HG03342 (cell line): ENCODE measurements around the gene TSPAN18.

Experiments
- ATAC-seq: cut with Tn5 transposase; IDR thresholded peaks from one replicate; pipeline ENCODE4 v1.9.1; 2021; ENCODE audit warnings: mild to moderate bottlenecking, moderate library complexity; ENCODE audit not compliant: unreplicated experiment

The TSPAN18 gene

GRCh38 chr11:44861849-44862557 lies 135.2 kb downstream of the TSPAN18 start:
- peak; percentile 99 for ATAC-seq

DNA sequence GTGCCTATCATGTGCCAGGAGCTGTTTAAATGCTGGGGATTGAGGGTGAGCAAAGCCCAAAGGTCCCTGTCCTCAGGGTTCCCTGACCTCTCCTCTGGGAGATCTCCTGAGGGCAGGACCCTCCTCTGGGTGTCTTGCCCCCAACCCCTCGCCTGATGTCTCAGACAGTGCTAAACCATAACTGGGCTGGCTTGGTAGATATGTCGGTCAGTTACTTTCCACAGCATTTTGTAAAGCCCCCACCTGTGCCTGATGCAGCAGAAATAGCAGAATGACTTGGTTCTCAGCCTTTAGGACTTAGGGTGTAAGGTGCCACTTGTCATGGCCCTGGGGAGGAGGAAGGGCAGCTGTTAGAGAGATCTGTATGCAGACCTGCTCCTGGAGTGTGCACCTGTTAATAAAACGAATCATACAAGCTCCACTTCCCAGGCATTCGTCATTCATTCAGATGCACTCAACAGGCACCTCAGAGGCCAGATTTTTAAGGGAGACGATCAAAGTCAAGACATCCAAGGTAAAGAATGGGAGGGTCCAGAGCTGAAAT lies 135.9 kb downstream of the TSPAN18 start:
- ATAC-seq = no peak

- ATAC-seq = no peak
Measured at GRCh38 chr11:44863231-44863630, 136.5 kb downstream of the TSPAN18 start.

- no peak for ATAC-seq
Measured at GRCh38 chr11:44865866-44866272, 139.1 kb downstream of the TSPAN18 start.

DNA sequence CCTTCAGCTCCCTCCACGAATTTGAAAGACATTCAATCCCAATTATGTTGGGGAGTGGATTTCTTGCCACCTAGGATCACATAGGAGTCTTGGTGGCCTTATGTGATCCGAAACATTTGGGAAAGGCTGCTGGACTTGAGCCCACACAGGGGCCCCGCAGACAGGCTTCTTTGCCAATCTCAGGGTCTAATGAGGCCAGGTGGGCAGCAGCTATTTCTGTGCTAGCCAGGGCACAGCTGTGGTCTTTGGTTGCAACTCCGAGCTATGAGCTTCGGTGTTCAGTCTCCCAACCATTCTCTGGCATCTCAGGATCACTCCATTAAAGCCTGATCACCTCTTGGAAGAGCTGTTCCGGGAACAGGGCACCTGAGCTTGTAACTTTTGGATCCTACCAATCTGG lies 139.5 kb downstream of the TSPAN18 start:
- ATAC-seq = no peak

- no peak for ATAC-seq
Measured at GRCh38 chr11:44868021-44868420, 141.3 kb downstream of the TSPAN18 start.

- ATAC-seq = no peak
Measured at GRCh38 chr11:44868455-44869421, 142.0 kb downstream of the TSPAN18 start.

- ATAC-seq = no peak
Measured at GRCh38 chr11:44870181-44870580, 143.4 kb downstream of the TSPAN18 start.

GRCh38 chr11:44870615-44871176 lies 143.9 kb downstream of the TSPAN18 start:
- no peak for ATAC-seq

GRCh38 chr11:44871682-44872081 lies 144.9 kb downstream of the TSPAN18 start:
- peak; percentile 88 for ATAC-seq

DNA sequence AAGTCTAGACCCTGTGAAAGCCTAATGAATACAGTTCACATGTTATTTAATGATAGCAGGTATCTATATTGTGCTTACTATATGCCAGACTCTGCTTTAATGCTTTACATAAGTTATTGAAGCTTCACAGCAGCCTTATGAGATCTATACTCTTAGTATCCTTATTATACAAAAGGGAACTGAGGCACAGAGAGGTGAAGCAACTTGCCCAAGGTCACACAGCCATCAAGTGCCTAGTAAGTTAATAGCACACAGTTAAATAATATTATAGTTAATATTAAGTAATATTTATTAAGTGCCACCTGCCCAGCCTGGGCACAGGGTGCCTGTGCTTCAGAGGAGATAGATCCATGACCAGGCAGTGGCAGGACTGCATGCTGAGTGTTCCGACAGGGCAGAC lies 145.8 kb downstream of the TSPAN18 start:
- no peak for ATAC-seq

- ATAC-seq = no peak
Measured at GRCh38 chr11:44873537-44873936, 146.8 kb downstream of the TSPAN18 start.

GRCh38 chr11:44874284-44874683 lies 147.5 kb downstream of the TSPAN18 start:
- ATAC-seq = no peak

- no peak for ATAC-seq
Measured at GRCh38 chr11:44875037-44875436, 148.3 kb downstream of the TSPAN18 start.

GRCh38 chr11:44876194-44876723 lies 149.5 kb downstream of the TSPAN18 start:
- no peak for ATAC-seq

GRCh38 chr11:44876906-44877305 lies 150.1 kb downstream of the TSPAN18 start:
- no peak for ATAC-seq

- no peak for ATAC-seq
Measured at GRCh38 chr11:44877571-44878497, 151.1 kb downstream of the TSPAN18 start.

- no peak for ATAC-seq
Measured at GRCh38 chr11:44878711-44879110, 151.9 kb downstream of the TSPAN18 start.

DNA sequence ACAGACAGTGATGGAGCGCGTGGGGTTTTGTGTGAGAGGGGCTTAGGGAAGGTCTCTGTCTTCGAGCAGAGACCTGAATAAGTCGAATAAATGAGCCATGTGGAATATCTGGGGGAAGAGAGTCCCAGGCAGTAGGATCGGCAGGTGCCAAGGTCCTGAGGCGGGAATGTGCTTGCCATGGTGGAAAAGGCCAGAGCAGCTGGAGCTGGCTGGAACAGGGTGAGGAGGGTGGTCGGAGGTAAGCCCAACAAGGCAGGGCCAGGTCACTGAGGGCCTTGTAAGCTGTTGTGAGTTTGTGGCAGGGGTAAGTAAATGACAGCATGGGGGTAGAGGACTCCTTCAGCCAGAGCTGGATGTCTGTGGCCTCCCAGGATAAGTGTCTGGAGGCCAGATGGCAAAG lies 152.7 kb downstream of the TSPAN18 start:
- no peak for ATAC-seq

DNA sequence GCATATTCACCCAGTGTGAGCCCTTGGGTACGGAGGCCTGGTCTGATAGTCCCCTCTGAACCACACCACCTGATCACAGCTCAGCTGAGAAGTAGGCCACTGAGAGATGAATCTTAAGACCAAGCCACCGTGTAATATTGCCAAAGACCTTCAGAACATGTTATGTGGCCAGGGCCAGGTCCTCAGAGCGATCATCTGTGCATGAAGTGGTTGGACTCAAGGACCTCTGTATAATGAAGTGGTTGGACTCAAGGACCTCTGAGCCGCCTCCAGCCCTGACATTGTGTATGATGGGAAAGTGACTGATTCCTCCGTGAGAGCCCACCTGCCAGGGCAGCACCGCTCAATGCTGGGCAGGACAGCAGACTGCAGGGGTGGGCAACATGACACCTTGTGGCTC lies 153.7 kb downstream of the TSPAN18 start:
- ATAC-seq = no peak
